GM19455 (cell line): Measurements from ENCODE around the gene CHD2.

Source experiments
- ATAC-seq: cut with Tn5 transposase; IDR thresholded peaks from one replicate; pipeline ENCODE4 v1.9.1; 2021; ENCODE audit not compliant: unreplicated experiment

Gene CHD2

GRCh38 chr15:92928225-92928750 is 28.2 kb downstream of the CHD2 start:
- no peak for ATAC-seq

GRCh38 chr15:92929002-92929401 is 28.9 kb downstream of the CHD2 start:
- ATAC-seq: no peak

- ATAC-seq: no peak
These were observed 30.0 kb downstream of the CHD2 start for GRCh38 chr15:92930054-92930621.

GRCh38 chr15:92930776-92931175 is 30.7 kb downstream of the CHD2 start:
- no peak for ATAC-seq

- no peak for ATAC-seq
These were observed 33.0 kb downstream of the CHD2 start for GRCh38 chr15:92932946-92933649.

- ATAC-seq: no peak
These were observed 33.7 kb downstream of the CHD2 start for GRCh38 chr15:92933831-92934230.

GRCh38 chr15:92934716-92935115 is 34.6 kb downstream of the CHD2 start:
- no peak for ATAC-seq

GRCh38 chr15:92936138-92936537 is 36.0 kb downstream of the CHD2 start:
- ATAC-seq: no peak

- no peak for ATAC-seq
These were observed 36.6 kb downstream of the CHD2 start for GRCh38 chr15:92936693-92937092.

- ATAC-seq: no peak
These were observed 37.8 kb downstream of the CHD2 start for GRCh38 chr15:92937901-92938300.

GRCh38 chr15:92938387-92938786 is 38.3 kb downstream of the CHD2 start:
- no peak for ATAC-seq

GRCh38 chr15:92941668-92942067 is 41.5 kb downstream of the CHD2 start:
- no peak for ATAC-seq

- ATAC-seq: no peak
These were observed 42.6 kb downstream of the CHD2 start for GRCh38 chr15:92942706-92943105.

GRCh38 chr15:92943581-92943980 is 43.5 kb downstream of the CHD2 start:
- ATAC-seq: no peak

GRCh38 chr15:92944946-92945521 is 44.9 kb downstream of the CHD2 start:
- no peak for ATAC-seq

GRCh38 chr15:92947071-92947730 is 47.1 kb downstream of the CHD2 start:
- ATAC-seq: no peak

GRCh38 chr15:92949604-92950249 is 49.6 kb downstream of the CHD2 start:
- no peak for ATAC-seq

- no peak for ATAC-seq
These were observed 51.8 kb downstream of the CHD2 start for GRCh38 chr15:92951800-92952457.

GRCh38 chr15:92952458-92952850 is 52.3 kb downstream of the CHD2 start:
- ATAC-seq: no peak

GRCh38 chr15:92953566-92953965 is 53.4 kb downstream of the CHD2 start:
- ATAC-seq: no peak

GRCh38 chr15:92954002-92954401 is 53.9 kb downstream of the CHD2 start:
- no peak for ATAC-seq
